Activated naive CD4-positive, alpha-beta T cell (primary cell): ENCODE measurements around the gene GPX5.
"Not testable (repeated sequence)": the region's sequence is repeated elsewhere in the genome, so short reads cannot be mapped to it uniquely, and the experiment has no call there.

Source experiments
- DNase-seq, 4 experiments: peaks; one replicate each; lab custom pipeline; 2025; lab: John Stamatoyannopoulos, UW

Gene GPX5

GRCh38 chr6:28515676-28516075 lies 10.0 kb upstream of the GPX5 start, which contains the start of gene GPX6:
TSS of gene GPX6 (minus strand) at chr6:28515793. CDS start at chr6:28515743, 50 bp downstream.
- DNase-seq = no peak

GRCh38 chr6:28517964-28518363 lies 7.7 kb upstream of the GPX5 start:
- no peak for DNase-seq

GRCh38 chr6:28522594-28523240 lies 3.0 kb upstream of the GPX5 start:
- no peak for DNase-seq

- peak in 2 of 4 experiments; percentile 12 to 17 for DNase-seq
Observed at GRCh38 chr6:28523241-28523622, 2.4 kb upstream of the GPX5 start.

GRCh38 chr6:28530777-28531176 lies 5.1 kb downstream of the GPX5 start:
- DNase-seq = no peak

GRCh38 chr6:28531479-28532128 lies 5.9 kb downstream of the GPX5 start:
- DNase-seq = no peak

- no peak for DNase-seq
Observed at GRCh38 chr6:28534306-28534705, 8.6 kb downstream of the GPX5 start.

- no peak for DNase-seq
Observed at GRCh38 chr6:28534875-28535274, 9.2 kb downstream of the GPX5 start.

- no peak for DNase-seq
Observed at GRCh38 chr6:28537065-28537464, 11.4 kb downstream of the GPX5 start.

GRCh38 chr6:28537509-28538140 lies 11.9 kb downstream of the GPX5 start:
- DNase-seq = no peak

GRCh38 chr6:28541996-28542395 lies 16.3 kb downstream of the GPX5 start:
- DNase-seq = no peak

- peak in 3 of 4 experiments; percentile 16 to 40 (median 29) for DNase-seq
Observed at GRCh38 chr6:28542440-28543296, 17.0 kb downstream of the GPX5 start.

GRCh38 chr6:28543651-28544610 lies 18.2 kb downstream of the GPX5 start:
- DNase-seq = peak in 2 of 4 experiments; percentile 5 to 30

GRCh38 chr6:28545955-28546354 lies 20.3 kb downstream of the GPX5 start:
- DNase-seq = no peak

- not testable (repeated sequence) for DNase-seq
Observed at GRCh38 chr6:28547003-28547402, 21.3 kb downstream of the GPX5 start.

- no peak for DNase-seq
Observed at GRCh38 chr6:28551891-28552666, 26.4 kb downstream of the GPX5 start.

- DNase-seq = no peak
Observed at GRCh38 chr6:28553384-28553985, 27.8 kb downstream of the GPX5 start.

GRCh38 chr6:28553986-28554881 lies 28.6 kb downstream of the GPX5 start:
- DNase-seq = no peak

- no peak for DNase-seq
Observed at GRCh38 chr6:28555136-28555535, 29.5 kb downstream of the GPX5 start.
